CD4-positive, alpha-beta T cell treated with Interleukin-12 subunit alpha and Interleukin-12 subunit beta, for 1 hour (primary cell): ENCODE results near the gene AKR7A3.

ENCODE experiments used
- DNase-seq: peaks from one replicate; pipeline ENCODE4 v3.0.0-alpha.2; 2020

The AKR7A3 gene

DNA sequence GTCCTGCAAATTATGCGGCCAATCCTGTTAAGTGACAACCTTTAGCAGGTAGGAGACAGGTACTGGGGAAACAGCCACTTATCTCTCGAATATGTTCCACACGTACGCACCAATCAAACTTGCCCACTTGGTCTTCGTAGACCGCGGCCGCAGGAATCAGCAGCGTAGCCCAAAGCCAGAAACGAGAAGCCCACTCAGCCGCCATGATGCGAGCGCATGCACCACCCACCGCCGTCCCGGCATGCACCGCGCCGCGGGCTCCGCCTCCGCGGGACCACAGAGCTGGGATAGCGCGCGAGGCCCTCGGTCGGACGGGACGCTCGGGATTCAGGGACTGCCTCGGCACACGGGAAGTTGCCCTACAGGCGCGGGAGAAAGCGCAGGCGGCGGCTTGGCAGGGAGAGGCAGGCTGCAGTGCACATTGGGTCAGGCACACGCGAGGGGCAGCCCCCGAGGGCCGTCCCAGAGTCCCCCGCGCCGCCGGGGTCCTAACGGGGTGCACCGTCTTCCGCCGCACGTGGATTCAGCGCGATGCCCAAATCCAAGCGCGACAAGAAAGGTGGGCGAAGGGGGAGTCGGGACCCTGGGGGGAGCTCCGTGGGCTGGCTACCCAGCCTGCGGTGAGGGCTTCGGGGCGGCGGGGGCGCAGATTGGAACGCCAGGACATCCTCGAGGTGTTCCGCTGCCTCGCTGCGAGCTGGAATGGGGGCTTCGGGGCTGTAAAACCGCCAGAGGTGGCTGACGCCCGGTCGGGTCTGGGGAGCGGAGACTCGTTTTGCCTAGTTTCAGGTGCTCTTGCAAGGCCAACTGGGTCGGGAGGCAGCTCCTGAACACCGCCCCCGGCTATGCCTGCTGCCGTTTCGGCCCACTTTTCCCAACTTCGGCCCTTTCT is 37.0 kb downstream of the AKR7A3 start, which contains the start of the genes EMC1 and MRTO4:
TSS of gene EMC1 (minus strand) at position 220 of the 892 bp plus-strand sequence. CDS start at position 205, 15 bp downstream.
TSS of gene MRTO4 (plus strand) at position 501 of the 892 bp plus-strand sequence. CDS start at position 532, 31 bp downstream.
- peak; percentile 86 for DNase-seq

DNA sequence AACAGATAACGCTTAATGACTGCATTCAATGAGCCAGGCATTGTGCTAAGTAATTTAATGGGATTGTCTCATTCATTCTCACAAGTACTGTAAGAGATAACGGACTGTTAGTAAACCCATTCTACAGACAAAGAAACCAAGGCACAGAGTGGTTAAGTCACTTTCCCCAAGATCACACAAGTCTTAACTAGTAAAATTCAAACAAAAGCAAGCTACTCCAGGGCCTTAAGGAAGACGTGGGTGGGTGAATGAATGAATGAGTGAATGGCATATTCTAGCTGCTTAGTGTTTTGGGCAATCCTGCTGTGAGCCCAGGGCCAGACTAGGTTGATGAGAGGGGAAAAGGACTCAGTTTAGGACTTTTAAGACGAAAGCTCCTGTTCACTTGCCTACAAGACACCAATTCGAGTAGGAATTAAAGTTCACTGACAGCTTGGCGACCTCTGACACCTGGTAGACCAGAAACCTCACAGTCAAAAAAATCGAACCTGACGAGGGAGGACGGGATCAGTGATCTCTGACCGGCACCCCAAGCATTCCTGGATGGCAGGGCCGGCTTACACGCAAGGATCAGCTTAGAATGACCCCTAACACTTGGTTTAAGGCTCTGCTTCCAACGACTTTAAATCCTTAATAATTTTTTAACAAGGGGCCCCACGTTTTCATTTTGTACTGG is 37.8 kb downstream of the AKR7A3 start:
- no peak for DNase-seq

DNA sequence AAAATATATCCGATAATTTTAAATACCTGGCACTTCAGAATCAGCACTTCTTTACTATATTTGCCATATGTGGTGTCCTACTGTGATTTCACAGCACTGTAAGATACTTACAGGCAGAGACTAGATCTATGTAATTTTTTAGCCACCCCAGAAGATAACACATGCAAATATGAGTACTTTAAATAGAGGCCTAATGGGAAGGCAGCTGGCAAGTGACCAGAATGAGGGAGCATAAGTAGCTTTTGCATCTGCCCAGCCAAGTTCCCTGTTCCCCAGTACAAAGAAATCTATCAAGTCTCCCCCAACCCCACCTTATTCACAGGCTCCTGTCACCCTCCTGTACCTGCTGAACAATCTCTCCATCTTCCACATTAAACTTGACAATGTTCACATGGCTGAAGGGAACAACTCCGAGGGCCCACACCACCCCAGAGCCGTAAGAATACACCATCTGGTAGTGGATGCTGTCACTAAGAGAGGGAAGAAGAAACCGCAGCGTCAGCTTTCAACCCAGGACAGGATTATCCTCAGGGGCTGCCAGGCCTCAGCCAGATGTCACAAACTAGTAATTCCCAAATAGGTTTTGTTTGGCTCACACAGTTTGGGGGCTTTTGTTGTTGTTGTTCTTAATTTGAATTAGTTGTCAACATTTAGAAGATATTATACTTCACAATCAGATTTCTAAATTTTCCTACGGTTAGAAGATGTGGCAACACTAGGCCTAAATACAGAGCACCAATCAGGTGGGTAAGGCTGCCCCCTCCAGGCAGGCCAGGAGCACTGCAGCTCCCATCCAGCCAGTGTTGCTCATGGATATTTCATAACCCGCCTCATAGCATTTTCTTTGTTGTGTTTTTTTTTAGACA is 47.7 kb downstream of the AKR7A3 start:
- peak; percentile 72 for DNase-seq

DNA sequence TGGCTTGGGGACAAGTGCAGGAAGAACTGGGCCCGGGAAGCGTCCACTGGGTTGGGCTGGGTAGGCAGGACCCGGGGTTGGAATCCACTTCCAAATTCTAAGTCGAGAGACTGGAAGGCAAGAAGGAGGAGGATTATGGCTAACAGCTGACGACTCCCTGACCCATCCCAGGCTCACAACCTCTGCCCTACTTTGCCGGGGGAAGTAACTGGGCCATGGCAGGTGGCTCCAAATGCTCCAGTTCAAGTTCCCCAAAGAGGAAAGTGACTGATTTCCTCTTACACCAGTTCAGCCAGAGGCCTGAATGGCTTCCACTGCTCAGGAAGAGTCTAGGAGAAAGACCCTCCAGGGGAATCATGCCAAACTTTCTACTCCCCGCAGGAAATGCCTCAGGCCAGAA is 48.7 kb downstream of the AKR7A3 start:
- DNase-seq = no peak

DNA sequence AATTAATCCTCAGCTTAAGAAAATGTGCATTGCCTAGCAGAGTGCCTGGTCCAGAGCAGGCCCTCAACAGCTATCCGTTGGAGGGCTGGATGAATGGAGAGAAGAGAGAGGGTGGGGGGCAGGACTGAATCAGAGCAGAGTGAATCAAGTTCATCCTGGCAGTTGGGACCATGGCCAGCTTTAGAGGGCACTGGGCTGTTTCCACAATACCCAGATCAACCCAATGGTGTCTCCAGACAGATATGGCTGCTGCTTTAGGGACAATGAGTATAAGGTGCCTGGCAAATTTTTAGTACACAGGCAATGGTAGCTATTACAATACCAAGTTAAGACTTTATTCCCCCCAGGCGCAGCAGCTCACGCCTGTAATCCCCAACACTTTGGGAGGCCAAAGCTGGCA is 54.3 kb downstream of the AKR7A3 start:
- DNase-seq = no peak
